Keratinocyte (primary cell): ENCODE measurements around the gene RPN1. TPM values are rescaled to one million over a fixed set of nuclear protein-coding genes. Genes with fewer than 3 reads are reported as not detected.

Experiments
- DNase-seq: peaks from one replicate; pipeline ENCODE4 v3.0.0-alpha.2; 2011; ENCODE audit warnings: low read depth, missing footprints, low spot score
- FAIRE-seq: peaks from 2 replicates; lab custom pipeline; 2011; peaks lifted over from hg19 to GRCh38; lab: Jason Lieb, UNC
- H2AFZ ChIP-seq: 2 replicates; pipeline ENCODE4 v1.6.0; 2012; ENCODE audit warnings: low read length, control low read depth, inconsistent platforms; ENCODE audit not compliant: control insufficient read depth
- H3K27ac ChIP-seq: 2 replicates; pipeline ENCODE4 v1.5.1; 2011; ENCODE audit warnings: low read length; ENCODE audit not compliant: control insufficient read depth, insufficient read depth
- H3K27me3 ChIP-seq: 3 replicates; pipeline ENCODE4 v1.6.0; 2011; ENCODE audit warnings: low read length; ENCODE audit not compliant: control insufficient read depth, insufficient read depth; ENCODE audit errors: extremely low read depth
- H3K36me3 ChIP-seq, 2 experiments: 2 replicates in 1 of 2; 3 replicates in 1 of 2; pipeline ENCODE4 v1.5.1; 2011; ENCODE audit warnings: low read length in 2 of 2, mild to moderate bottlenecking in 1 of 2; ENCODE audit not compliant: control insufficient read depth in 2 of 2, insufficient read depth in 2 of 2; ENCODE audit errors: extremely low read depth in 1 of 2
- H3K4me1 ChIP-seq: 3 replicates; pipeline ENCODE4 v1.5.1; 2011; ENCODE audit warnings: low read length; ENCODE audit not compliant: control insufficient read depth, insufficient read depth; ENCODE audit errors: extremely low read depth
- H3K4me2 ChIP-seq: 3 replicates; pipeline ENCODE4 v1.6.0; 2011; ENCODE audit warnings: low read depth, low read length; ENCODE audit not compliant: control insufficient read depth, insufficient read depth; ENCODE audit errors: extremely low read depth
- H3K4me3 ChIP-seq, 3 experiments: fragments of 200-600 bp in 1 of 3; sonication (generic) in 1 of 3; 2 replicates in 2 of 3; 3 replicates in 1 of 3; pipeline ENCODE4 v1.5.1; 2011 to 2016; ENCODE audit warnings: low read length in 3 of 3, mild to moderate bottlenecking in 3 of 3, control low read depth in 2 of 3, inconsistent platforms in 1 of 3, low read depth in 1 of 3, mixed read lengths in 1 of 3, mixed run types in 1 of 3, moderate library complexity in 1 of 3; ENCODE audit not compliant: control insufficient read depth in 2 of 3, insufficient read depth in 2 of 3; ENCODE audit errors: extremely low read depth in 1 of 3
- H3K79me2 ChIP-seq: 2 replicates; pipeline ENCODE4 v1.6.0; 2012; ENCODE audit warnings: low read length; ENCODE audit not compliant: control insufficient read depth, insufficient read depth
- H3K9ac ChIP-seq: 3 replicates; pipeline ENCODE4 v1.6.0; 2011; ENCODE audit warnings: low read length; ENCODE audit not compliant: control insufficient read depth, insufficient read depth; ENCODE audit errors: extremely low read depth
- H3K9me1 ChIP-seq: 3 replicates; pipeline ENCODE4 v1.6.0; 2011; ENCODE audit warnings: low read length; ENCODE audit not compliant: control insufficient read depth, insufficient read depth; ENCODE audit errors: extremely low read depth
- H3K9me3 ChIP-seq: 2 replicates; pipeline ENCODE4 v1.5.1; 2012; ENCODE audit warnings: low read depth, low read length; ENCODE audit not compliant: control insufficient read depth
- H4K20me1 ChIP-seq: 3 replicates; pipeline ENCODE4 v1.6.0; 2011; ENCODE audit warnings: low read length; ENCODE audit not compliant: control insufficient read depth, insufficient read depth; ENCODE audit errors: extremely low read depth
- EZH2 ChIP-seq: IDR thresholded peaks from one replicate; pipeline ENCODE4 v1.6.1; 2012; ENCODE audit warnings: inconsistent platforms, mild to moderate bottlenecking, low read length, moderate library complexity
- dilution Hi-C: fragments of 300-500 bp; cut with MboI; formaldehyde crosslinking; loops from one replicate; pipeline ENCODE4 v1.7.0; 2020; ENCODE audit warnings: low sequenced_read_pairs; ENCODE audit not compliant: extremely low pct_ligation_motif_present
- polyA plus RNA-seq, 5 experiments: library from polyadenylated mRNA; depleted of rRNA in 3 of 5; stranded (reverse) in 3 of 5; stranded (forward) in 1 of 5; unstranded in 1 of 5; fragments of >200 nt; gene quantifications; 1 replicate in 1 of 5; 2 replicates in 3 of 5; 3 replicates in 1 of 5; pipeline versions ENCODE4 v1.2.1 to v1.2.3, GENCODE V29; 2011 to 2012; ENCODE audit warnings: missing spikeins in 2 of 5, low read depth in 1 of 5, low replicate concordance in 1 of 5
- TF ChIP-seq, protein P1 (sequence below), 3 experiments: IDR thresholded peaks in 1 of 3; conservative IDR thresholded peaks in 1 of 3; optimal IDR thresholded peaks in 1 of 3; 2 replicates in 2 of 3; 3 replicates in 1 of 3; pipeline versions ENCODE3 to v1.5.1; 2011; ENCODE audit warnings: low read length in 3 of 3, mild to moderate bottlenecking in 3 of 3, moderate library complexity in 2 of 3, control low read depth in 1 of 3, inconsistent platforms in 1 of 3; ENCODE audit not compliant: insufficient read depth in 2 of 3; ENCODE audit errors: extremely low read depth in 1 of 3

Gene RPN1
- polyA plus RNA-seq, 1 donor (not counting 4 experiments of a cell fraction or from before 2014, with no cell fraction given) = 350 TPM

DNA sequence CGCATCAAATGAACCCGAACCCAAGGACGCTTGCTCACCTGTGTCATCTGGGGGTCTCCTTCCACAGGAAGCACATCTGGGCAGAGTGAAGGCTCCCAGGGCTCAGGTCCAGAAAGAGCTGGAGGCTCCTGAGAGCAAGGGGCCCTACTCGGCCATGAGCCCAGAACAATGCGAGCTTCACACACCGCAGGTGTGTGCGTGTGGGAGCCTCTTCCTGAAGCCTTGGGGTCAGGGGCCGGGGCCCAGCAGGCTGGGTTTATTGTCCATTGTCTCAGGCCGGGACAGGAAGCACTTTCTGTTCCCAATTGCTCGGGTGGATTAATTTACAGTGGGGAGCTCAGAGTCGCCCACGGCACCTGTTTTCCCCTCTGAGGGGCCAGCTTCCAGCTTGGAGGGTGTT, 74.8 kb downstream of the RPN1 start:
- Histone ChIP-seq H3K79me2 (no peaks in the 10 kb centered on the region), H3K9me3 (peaks cover 3% of the 10 kb centered on the region), H3K4me1 (no peaks in the 10 kb centered on the region), H3K9ac (no peak overlapping the region), H2AFZ (no peak overlapping the region), H3K9me1 (no peaks in the 10 kb centered on the region), H4K20me1 (no peaks in the 10 kb centered on the region), H3K27me3 (peaks cover 36% of the 10 kb centered on the region), H3K36me3 (no peaks in the 10 kb centered on the region), H3K27ac (no peak overlapping the region), H3K4me2 (no peak overlapping the region), H3K4me3 (no peak overlapping the region)
- FAIRE-seq (no peak), DNase-seq (no peak)
- dilution Hi-C loops = no loop called here
- TF ChIP-seq EZH2 = no peak
- TF ChIP-seq, protein P1, sequence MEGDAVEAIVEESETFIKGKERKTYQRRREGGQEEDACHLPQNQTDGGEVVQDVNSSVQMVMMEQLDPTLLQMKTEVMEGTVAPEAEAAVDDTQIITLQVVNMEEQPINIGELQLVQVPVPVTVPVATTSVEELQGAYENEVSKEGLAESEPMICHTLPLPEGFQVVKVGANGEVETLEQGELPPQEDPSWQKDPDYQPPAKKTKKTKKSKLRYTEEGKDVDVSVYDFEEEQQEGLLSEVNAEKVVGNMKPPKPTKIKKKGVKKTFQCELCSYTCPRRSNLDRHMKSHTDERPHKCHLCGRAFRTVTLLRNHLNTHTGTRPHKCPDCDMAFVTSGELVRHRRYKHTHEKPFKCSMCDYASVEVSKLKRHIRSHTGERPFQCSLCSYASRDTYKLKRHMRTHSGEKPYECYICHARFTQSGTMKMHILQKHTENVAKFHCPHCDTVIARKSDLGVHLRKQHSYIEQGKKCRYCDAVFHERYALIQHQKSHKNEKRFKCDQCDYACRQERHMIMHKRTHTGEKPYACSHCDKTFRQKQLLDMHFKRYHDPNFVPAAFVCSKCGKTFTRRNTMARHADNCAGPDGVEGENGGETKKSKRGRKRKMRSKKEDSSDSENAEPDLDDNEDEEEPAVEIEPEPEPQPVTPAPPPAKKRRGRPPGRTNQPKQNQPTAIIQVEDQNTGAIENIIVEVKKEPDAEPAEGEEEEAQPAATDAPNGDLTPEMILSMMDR (optimal IDR thresholded peaks at IDR 0.05 in 1 of 3, IDR thresholded peaks at IDR 0.05 in 1 of 3, conservative IDR thresholded peaks at IDR 0.05 in 1 of 3; ENCODE audit: extremely low read depth in 1 of 3, insufficient read depth in 2 of 3, low read length in 3 of 3) = no peak

DNA sequence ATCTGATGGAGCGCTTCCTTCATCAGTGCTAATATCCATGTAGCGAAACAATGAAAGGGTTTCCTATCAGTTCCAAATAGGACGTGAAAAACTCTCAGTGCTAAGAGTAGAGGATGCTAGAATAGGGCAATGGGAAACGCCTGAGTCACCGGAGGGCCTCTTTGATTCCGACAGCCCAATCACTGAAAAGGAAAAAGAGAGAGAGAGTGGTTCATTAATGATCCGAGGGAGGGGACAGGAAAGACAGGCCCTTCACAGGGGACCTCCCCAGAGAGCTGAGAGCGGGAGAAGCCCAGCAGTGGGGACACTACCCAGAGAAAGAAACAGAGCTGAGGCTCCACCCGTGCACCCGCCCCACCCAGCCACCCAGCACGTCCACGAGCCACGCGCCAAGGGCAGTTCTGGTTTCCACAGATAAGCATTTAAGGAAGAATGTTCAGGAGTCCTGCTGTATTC, 76.9 kb downstream of the RPN1 start:
- Histone ChIP-seq H3K27ac (no peak overlapping the region), H4K20me1 (no peaks in the 10 kb centered on the region), H3K4me2 (no peak overlapping the region), H3K79me2 (no peaks in the 10 kb centered on the region), H2AFZ (no peak overlapping the region), H3K9me3 (no peaks in the 10 kb centered on the region), H3K4me1 (no peaks in the 10 kb centered on the region), H3K9ac (no peak overlapping the region), H3K4me3 (no peak overlapping the region), H3K36me3 (no peaks in the 10 kb centered on the region), H3K9me1 (no peaks in the 10 kb centered on the region), H3K27me3 (peaks cover 36% of the 10 kb centered on the region)
- DNase-seq (no peak), FAIRE-seq (no peak)
- dilution Hi-C loops = no loop called here
- no peak for TF ChIP-seq EZH2
- TF ChIP-seq, protein P1 (optimal IDR thresholded peaks at IDR 0.05 in 1 of 3, IDR thresholded peaks at IDR 0.05 in 1 of 3, conservative IDR thresholded peaks at IDR 0.05 in 1 of 3; ENCODE audit: extremely low read depth in 1 of 3, insufficient read depth in 2 of 3, low read length in 3 of 3) = no peak
